ENCODE results near the gene TMEM14C. TPM values are rescaled to one million over a fixed set of nuclear protein-coding genes. Genes with fewer than 3 reads are reported as not detected.
A peak's percentile ranks its signal among the peaks of the same experiment; 100 is the strongest.

The TMEM14C gene
- total RNA-seq, 1 donor from 2014 or later = 85.0 TPM

DNA sequence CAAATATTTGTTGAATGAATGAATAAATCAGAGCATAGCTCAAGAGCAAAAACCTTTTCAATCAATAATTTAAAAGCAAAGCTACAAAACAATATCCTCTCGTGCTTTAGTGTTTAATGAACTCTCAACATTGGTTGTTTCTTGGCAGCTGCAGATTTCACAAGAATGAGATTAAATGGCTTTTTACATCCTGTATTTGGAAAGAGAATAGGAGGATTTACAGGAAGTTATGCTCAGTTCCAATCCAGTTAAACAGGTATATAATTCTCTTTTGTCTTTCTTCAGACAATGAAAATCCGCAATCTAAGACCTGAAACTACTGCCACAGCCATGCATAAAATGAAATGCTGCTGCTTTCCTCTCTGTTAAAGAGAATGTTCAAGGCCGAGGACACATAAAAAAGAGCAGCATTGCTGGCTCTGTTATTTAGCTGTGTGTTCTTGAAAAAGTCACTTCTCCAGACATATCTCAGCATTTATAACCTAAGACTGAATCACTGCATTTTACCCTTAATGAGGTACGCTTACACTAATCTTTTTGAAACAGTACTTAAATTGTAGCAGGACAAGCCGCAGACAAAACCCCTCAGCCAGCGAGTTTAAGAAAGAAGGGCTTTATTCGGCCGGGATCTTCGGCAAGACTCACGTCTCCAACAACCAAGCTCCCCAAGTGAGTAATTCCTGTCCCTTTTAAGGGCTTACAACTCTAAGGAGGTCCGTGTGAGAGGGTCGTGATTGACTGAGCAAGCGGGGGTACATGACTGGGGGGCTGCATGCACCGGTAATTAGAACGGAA lies 32.0 kb upstream of the TMEM14C start:
- TF ChIP-seq, protein P1, sequence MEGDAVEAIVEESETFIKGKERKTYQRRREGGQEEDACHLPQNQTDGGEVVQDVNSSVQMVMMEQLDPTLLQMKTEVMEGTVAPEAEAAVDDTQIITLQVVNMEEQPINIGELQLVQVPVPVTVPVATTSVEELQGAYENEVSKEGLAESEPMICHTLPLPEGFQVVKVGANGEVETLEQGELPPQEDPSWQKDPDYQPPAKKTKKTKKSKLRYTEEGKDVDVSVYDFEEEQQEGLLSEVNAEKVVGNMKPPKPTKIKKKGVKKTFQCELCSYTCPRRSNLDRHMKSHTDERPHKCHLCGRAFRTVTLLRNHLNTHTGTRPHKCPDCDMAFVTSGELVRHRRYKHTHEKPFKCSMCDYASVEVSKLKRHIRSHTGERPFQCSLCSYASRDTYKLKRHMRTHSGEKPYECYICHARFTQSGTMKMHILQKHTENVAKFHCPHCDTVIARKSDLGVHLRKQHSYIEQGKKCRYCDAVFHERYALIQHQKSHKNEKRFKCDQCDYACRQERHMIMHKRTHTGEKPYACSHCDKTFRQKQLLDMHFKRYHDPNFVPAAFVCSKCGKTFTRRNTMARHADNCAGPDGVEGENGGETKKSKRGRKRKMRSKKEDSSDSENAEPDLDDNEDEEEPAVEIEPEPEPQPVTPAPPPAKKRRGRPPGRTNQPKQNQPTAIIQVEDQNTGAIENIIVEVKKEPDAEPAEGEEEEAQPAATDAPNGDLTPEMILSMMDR (IDR thresholded peaks at IDR 0.05; ENCODE audit: partially characterized antibody, unreplicated experiment) = no peak
- Mint-ChIP-seq H3K9me3 (ENCODE audit: unreplicated experiment) (peaks cover 11% of the 10 kb centered on the region), H3K36me3 (ENCODE audit: unreplicated experiment) (no peaks in the 10 kb centered on the region), H3K4me1 (ENCODE audit: low read depth, unreplicated experiment) (peaks cover 27% of the 10 kb centered on the region), H3K4me3 (ENCODE audit: unreplicated experiment) (peak overlapping the region; percentile 67), H3K27me3 (ENCODE audit: unreplicated experiment) (peaks cover 17% of the 10 kb centered on the region), H3K27ac (ENCODE audit: unreplicated experiment) (peak overlapping the region; percentile 63)
- DNase-seq = no peak

DNA sequence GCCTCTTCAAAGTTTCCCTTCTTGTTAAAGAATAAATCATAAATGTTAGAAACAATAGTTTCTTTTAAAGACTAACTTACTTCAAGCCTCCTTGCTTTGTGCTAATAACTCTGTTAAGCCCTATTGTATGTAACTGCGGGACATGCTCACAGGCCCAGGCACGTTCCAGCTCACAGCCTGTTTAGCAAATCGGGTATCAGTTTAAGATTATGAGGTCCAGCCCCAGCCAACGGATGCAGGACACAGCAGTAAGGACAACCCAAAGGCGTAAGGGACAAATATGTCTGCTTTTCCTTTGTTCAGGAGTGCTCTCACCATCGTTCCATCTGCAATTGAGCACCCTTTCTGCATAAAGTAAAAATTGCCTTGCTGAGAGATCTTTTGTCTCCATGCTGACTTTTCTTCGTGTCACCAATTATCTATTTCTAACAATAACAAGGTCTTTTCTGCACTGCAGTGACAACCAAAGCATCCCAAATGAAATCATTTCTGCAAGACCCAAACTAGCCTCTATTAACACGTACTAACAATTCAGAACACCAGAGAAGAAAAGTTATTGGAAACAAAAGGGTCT lies 29.8 kb upstream of the TMEM14C start:
- Mint-ChIP-seq H3K4me3 (ENCODE audit: unreplicated experiment) (peak overlapping the region; percentile 94), H3K9me3 (ENCODE audit: unreplicated experiment) (peaks cover 11% of the 10 kb centered on the region), H3K4me1 (ENCODE audit: low read depth, unreplicated experiment) (peaks cover 30% of the 10 kb centered on the region), H3K27ac (ENCODE audit: unreplicated experiment) (peak overlapping the region; percentile 100), H3K36me3 (ENCODE audit: unreplicated experiment) (no peaks in the 10 kb centered on the region), H3K27me3 (ENCODE audit: unreplicated experiment) (peaks cover 17% of the 10 kb centered on the region)
- DNase-seq = no peak
- TF ChIP-seq, protein P1 (IDR thresholded peaks at IDR 0.05; ENCODE audit: partially characterized antibody, unreplicated experiment) = no peak

DNA sequence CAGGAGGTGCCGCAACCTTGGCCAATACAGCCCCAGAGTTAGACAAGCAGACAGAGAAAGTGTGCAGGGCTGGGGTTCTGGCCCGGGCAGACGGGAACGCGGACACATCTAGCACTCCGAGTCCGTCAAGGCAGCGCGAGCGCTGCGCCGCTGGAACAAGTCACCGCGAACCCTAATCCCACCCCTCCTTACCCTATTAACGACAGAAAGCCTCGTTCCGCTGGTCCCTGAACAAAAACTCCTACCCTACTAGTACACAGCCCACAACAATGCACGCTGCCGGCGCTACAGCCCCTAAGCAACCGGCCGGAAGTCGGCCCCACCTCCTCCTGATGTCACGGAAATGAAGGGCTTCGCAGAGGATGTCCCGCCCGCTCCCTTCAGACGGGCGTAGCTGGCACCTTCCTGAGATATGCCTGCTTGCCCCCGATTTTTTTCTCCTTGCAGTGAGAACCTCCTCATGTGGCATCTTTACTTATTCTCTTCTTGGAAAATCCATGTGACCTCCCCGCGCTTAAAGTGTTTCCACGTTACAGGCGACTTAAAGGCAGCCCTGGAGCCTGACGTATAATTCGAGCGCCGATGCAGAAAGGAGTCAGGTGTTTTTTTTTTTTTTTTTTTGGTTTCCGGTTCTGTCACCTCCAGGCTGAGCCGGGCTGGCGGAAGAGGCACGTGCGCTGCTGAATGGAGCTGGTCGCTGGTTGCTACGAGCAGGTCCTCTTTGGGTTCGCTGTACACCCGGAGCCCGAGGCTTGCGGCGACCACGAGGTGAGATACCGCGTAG lies 28.4 kb upstream of the TMEM14C start, which contains the start of the genes C6orf52 and PAK1IP1:
Gene C6orf52 (minus strand): TSS at position 315 of the 784 bp plus-strand sequence. CDS start 7,066 bp downstream, outside the sequence.
Gene PAK1IP1 (plus strand): TSS at position 671 of the 784 bp plus-strand sequence. CDS start 14 bp downstream, at position 685.
- Mint-ChIP-seq H3K4me1 (ENCODE audit: low read depth, unreplicated experiment) (peaks cover 28% of the 10 kb centered on the region), H3K36me3 (ENCODE audit: unreplicated experiment) (no peaks in the 10 kb centered on the region), H3K27ac (ENCODE audit: unreplicated experiment) (peak within 1 kb of the TSS; percentile 100), H3K27me3 (ENCODE audit: unreplicated experiment) (peaks cover 17% of the 10 kb centered on the region), H3K9me3 (ENCODE audit: unreplicated experiment) (peaks cover 11% of the 10 kb centered on the region), H3K4me3 (ENCODE audit: unreplicated experiment) (peak within 1 kb of the TSS; percentile 94)
- TF ChIP-seq, protein P1 (IDR thresholded peaks at IDR 0.05; ENCODE audit: partially characterized antibody, unreplicated experiment) = no peak
- peak; percentile 87 for DNase-seq

DNA sequence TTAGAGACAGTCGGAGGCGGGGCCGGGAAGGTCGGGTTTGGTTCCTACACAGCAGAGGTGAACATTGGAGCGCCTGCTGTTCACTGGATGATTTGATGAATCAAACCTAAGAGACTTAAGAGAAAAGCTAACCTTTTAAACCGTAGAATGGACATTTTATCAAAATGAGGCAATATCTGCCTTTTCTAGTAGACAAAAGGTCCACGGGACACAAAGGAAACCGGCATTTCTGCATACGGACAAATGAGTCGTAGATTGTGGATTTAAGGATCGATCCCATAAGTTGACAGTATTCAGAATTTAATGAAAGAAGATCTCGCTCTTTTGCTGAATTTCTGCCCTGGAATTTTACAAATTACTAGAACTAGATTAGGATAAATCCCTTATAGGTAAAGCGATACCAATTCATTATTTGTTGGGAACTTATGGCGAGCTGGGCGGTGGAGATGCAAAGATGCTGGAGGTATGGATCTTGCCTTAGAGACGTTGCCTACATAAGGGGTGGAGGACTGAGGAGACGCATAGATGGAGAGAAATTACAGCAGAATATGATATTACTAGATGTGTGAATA lies 27.7 kb upstream of the TMEM14C start:
- Mint-ChIP-seq H3K27me3 (ENCODE audit: unreplicated experiment) (peaks cover 17% of the 10 kb centered on the region), H3K36me3 (ENCODE audit: unreplicated experiment) (no peaks in the 10 kb centered on the region), H3K4me3 (ENCODE audit: unreplicated experiment) (peak overlapping the region; percentile 94), H3K9me3 (ENCODE audit: unreplicated experiment) (peaks cover 11% of the 10 kb centered on the region), H3K4me1 (ENCODE audit: low read depth, unreplicated experiment) (peaks cover 23% of the 10 kb centered on the region), H3K27ac (ENCODE audit: unreplicated experiment) (peak overlapping the region; percentile 100)
- TF ChIP-seq, protein P1 (IDR thresholded peaks at IDR 0.05; ENCODE audit: partially characterized antibody, unreplicated experiment) = no peak
- no peak for DNase-seq
